ENCODE results near the gene SGK1. TPM values are rescaled to one million over a fixed set of nuclear protein-coding genes. Genes with fewer than 3 reads are reported as not detected.

Gene SGK1
- total RNA-seq, 3 donors from 2014 or later (not counting 1 experiment from before 2014, with no cell fraction given): 31.8 to 89.6 (median 33.3) TPM

DNA sequence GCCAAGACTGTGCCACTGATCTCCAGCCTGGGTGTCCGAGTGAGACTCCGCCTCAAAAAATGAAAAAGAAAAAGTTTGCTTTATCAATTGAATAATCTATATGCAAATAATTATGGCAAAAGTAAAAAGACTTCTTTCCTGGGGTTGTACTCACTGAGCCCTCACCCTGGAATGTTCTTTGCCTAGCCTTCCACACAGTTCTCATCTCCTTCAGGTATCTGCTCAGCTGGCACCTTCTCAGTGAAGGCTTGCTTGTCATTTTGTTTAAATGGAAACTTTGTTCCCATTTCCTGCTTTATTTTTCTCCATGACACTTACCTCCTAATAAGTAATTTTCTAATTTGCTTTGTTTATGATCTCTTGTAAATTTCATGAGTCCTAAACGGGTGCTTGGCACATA, 96.7 kb downstream of the SGK1 start:
- Mint-ChIP-seq H3K27me3 (ENCODE audit: low read depth in 2 of 2) (no peaks in the 10 kb centered on the region), H3K4me1 (no peaks in the 10 kb centered on the region), H3K36me3 (no peaks in the 10 kb centered on the region), H3K27ac (no peak overlapping the region), H3K9me3 (no peaks in the 10 kb centered on the region), H3K4me3 (no peak overlapping the region)
- intact Hi-C loops (cut with micrococcal nuclease): no loop called here
- Histone ChIP-seq H3K9me3 (ENCODE audit: control insufficient read depth, insufficient read depth, low read length) (no peaks in the 10 kb centered on the region), H3K4me1 (ENCODE audit: control insufficient read depth, insufficient read depth, low read length) (peaks cover 8% of the 10 kb centered on the region), H3K4me3 (ENCODE audit: low read length) (no peak overlapping the region), H3K36me3 (ENCODE audit: control insufficient read depth, insufficient read depth, low read length) (no peaks in the 10 kb centered on the region), H3K27me3 (ENCODE audit: control insufficient read depth, insufficient read depth, low read length) (no peaks in the 10 kb centered on the region), H3K27ac (ENCODE audit: low read length) (no peak overlapping the region)
- DNase-seq (no peak), ATAC-seq (no peak)
- WGBS (ENCODE audit: insufficient coverage): no CpG with 5 or more reads among the region's 3 CpGs
- TF ChIP-seq, protein P1, sequence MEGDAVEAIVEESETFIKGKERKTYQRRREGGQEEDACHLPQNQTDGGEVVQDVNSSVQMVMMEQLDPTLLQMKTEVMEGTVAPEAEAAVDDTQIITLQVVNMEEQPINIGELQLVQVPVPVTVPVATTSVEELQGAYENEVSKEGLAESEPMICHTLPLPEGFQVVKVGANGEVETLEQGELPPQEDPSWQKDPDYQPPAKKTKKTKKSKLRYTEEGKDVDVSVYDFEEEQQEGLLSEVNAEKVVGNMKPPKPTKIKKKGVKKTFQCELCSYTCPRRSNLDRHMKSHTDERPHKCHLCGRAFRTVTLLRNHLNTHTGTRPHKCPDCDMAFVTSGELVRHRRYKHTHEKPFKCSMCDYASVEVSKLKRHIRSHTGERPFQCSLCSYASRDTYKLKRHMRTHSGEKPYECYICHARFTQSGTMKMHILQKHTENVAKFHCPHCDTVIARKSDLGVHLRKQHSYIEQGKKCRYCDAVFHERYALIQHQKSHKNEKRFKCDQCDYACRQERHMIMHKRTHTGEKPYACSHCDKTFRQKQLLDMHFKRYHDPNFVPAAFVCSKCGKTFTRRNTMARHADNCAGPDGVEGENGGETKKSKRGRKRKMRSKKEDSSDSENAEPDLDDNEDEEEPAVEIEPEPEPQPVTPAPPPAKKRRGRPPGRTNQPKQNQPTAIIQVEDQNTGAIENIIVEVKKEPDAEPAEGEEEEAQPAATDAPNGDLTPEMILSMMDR (IDR thresholded peaks at IDR 0.05): no peak

DNA sequence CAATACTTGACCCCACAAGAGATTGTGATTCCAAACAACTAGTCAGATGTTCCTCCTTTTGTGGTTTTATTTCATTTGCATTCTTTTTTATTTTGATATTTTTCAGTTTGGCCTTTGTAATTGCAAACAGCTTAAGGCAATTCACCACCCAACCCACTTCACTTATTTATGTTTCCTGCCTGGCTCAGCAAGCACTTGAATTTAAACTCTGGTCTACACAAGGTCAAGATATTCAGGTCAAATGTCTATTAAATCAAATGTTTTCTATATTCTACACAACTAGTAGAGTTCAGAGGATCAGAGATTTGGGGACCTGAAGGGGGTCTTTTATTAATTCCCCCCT, 100.1 kb downstream of the SGK1 start:
- Histone ChIP-seq H3K36me3 (ENCODE audit: control insufficient read depth, insufficient read depth, low read length) (no peaks in the 10 kb centered on the region), H3K9me3 (ENCODE audit: control insufficient read depth, insufficient read depth, low read length) (no peaks in the 10 kb centered on the region), H3K27me3 (ENCODE audit: control insufficient read depth, insufficient read depth, low read length) (no peaks in the 10 kb centered on the region), H3K27ac (ENCODE audit: low read length) (no peak overlapping the region), H3K4me1 (ENCODE audit: control insufficient read depth, insufficient read depth, low read length) (peaks cover 8% of the 10 kb centered on the region), H3K4me3 (ENCODE audit: low read length) (no peak overlapping the region)
- H3K36me3 Mint-ChIP-seq: no peaks in the 10 kb centered on the region
- no peak overlapping the region for H3K27ac Mint-ChIP-seq
- DNase-seq (no peak), ATAC-seq (no peak)
- H3K4me1 Mint-ChIP-seq: no peaks in the 10 kb centered on the region
- no peaks in the 10 kb centered on the region for H3K9me3 Mint-ChIP-seq
- intact Hi-C loops (cut with micrococcal nuclease): no loop called here
- H3K4me3 Mint-ChIP-seq: no peak overlapping the region
- no peaks in the 10 kb centered on the region for H3K27me3 Mint-ChIP-seq (ENCODE audit: low read depth in 2 of 2)
- TF ChIP-seq, protein P1 (IDR thresholded peaks at IDR 0.05): no peak

DNA sequence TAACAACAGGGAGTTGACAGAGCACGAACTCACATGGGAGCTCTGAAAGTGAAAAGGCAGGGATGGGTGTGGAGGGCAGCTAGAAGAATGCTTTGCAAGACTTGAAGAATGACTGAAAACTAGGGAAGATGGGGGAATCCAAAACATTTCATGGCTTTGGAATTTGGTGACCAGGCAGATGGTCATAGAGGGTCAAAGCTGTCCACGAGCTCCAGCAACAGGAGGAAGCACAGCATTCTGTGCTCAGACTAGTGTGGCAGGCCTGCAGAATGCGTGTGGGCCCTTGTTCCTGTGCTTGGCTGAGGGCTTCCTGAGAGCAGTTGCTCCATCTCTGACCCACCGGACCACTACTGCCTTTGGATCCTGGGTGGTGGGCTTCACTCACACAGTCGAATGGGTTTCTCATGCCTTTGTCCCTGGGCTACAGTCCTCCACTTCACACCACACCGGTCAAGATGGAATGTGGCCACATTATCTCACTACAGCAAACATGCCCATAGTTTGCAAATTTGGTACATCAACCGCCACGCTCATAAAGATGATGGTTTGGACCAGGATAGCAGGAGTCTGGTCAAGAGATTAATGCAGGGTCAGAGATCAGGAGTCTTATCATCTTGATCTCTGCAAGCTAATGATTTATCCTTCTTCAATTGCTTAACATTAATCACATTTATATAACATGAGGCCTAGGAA, 100.7 kb downstream of the SGK1 start:
- Histone ChIP-seq H3K27me3 (ENCODE audit: control insufficient read depth, insufficient read depth, low read length) (no peaks in the 10 kb centered on the region), H3K9me3 (ENCODE audit: control insufficient read depth, insufficient read depth, low read length) (no peaks in the 10 kb centered on the region), H3K27ac (ENCODE audit: low read length) (no peak overlapping the region), H3K36me3 (ENCODE audit: control insufficient read depth, insufficient read depth, low read length) (no peaks in the 10 kb centered on the region), H3K4me3 (ENCODE audit: low read length) (no peak overlapping the region), H3K4me1 (ENCODE audit: control insufficient read depth, insufficient read depth, low read length) (peaks cover 8% of the 10 kb centered on the region)
- Mint-ChIP-seq H3K27me3 (ENCODE audit: low read depth in 2 of 2) (no peaks in the 10 kb centered on the region), H3K27ac (no peak overlapping the region), H3K4me3 (no peak overlapping the region), H3K9me3 (no peaks in the 10 kb centered on the region), H3K36me3 (no peaks in the 10 kb centered on the region), H3K4me1 (no peaks in the 10 kb centered on the region)
- DNase-seq (no peak), ATAC-seq (no peak)
- TF ChIP-seq, protein P1 (IDR thresholded peaks at IDR 0.05): no peak
- 95% methylated on average over 8 of the region's 8 CpGs for WGBS (ENCODE audit: insufficient coverage)
- intact Hi-C loops (cut with micrococcal nuclease): no loop called here
